H1 (cell line): ENCODE measurements around the gene PBX3. TPM values are rescaled to one million over a fixed set of nuclear protein-coding genes. Genes with fewer than 3 reads are reported as not detected.

Experiments
- CTCF ChIA-PET: fragments of 300-600 bp; sonication (Branson Sonifier 250); formaldehyde crosslinking; loops from one replicate; lab custom pipeline; 2021; ENCODE audit not compliant: partially characterized antibody; lab: Charles Lee
- POLR2A ChIA-PET: fragments of 300-600 bp; sonication (Branson Sonifier 250); formaldehyde crosslinking; loops from one replicate; lab custom pipeline; 2021; ENCODE audit warnings: inconsistent platforms; ENCODE audit not compliant: partially characterized antibody; lab: Charles Lee
- DNase-seq, 2 experiments: peaks; one replicate each; pipeline versions ENCODE4 v3.0.0 to v3.0.0-alpha.2; 2010 to 2022; ENCODE audit warnings: low spot score in 2 of 2, low read depth in 1 of 2, mixed read lengths in 1 of 2
- FAIRE-seq: peaks from 2 replicates; lab custom pipeline; 2011; peaks lifted over from hg19 to GRCh38; lab: Jason Lieb, UNC
- H2AFZ ChIP-seq: 2 replicates; pipeline ENCODE4 v1.8.1; 2012; ENCODE audit warnings: low read length, inconsistent platforms
- H2AK5ac ChIP-seq: 2 replicates; pipeline ENCODE4 v1.6.1; 2013; ENCODE audit warnings: low read depth, low read length
- H2BK120ac ChIP-seq: replicated peaks from 2 replicates; pipeline ENCODE3; 2013; ENCODE audit warnings: low read depth, low read length, inconsistent platforms
- H2BK12ac ChIP-seq: 2 replicates; pipeline ENCODE4 v1.6.1; 2013; ENCODE audit warnings: low read depth, low read length
- H2BK15ac ChIP-seq: 2 replicates; pipeline ENCODE4 v1.6.1; 2013; ENCODE audit warnings: low read length
- H2BK20ac ChIP-seq: 2 replicates; pipeline ENCODE4 v1.6.1; 2013; ENCODE audit warnings: low read length
- H2BK5ac ChIP-seq: 2 replicates; pipeline ENCODE4 v1.6.1; 2013; ENCODE audit warnings: low read depth, low read length
- H3K14ac ChIP-seq: 2 replicates; pipeline ENCODE4 v1.6.1; 2013; ENCODE audit warnings: inconsistent platforms; ENCODE audit not compliant: insufficient read length
- H3K18ac ChIP-seq: 2 replicates; pipeline ENCODE4 v1.6.1; 2013; ENCODE audit warnings: low read length; ENCODE audit errors: extremely low read depth
- H3K23ac ChIP-seq: 2 replicates; pipeline ENCODE4 v1.6.1; 2013; ENCODE audit warnings: inconsistent platforms; ENCODE audit not compliant: insufficient read length
- H3K23me2 ChIP-seq: 2 replicates; pipeline ENCODE4 v1.6.1; 2013; ENCODE audit warnings: low read depth, low read length
- H3K27ac ChIP-seq: 2 replicates; pipeline ENCODE4 v1.6.1; 2011; ENCODE audit warnings: low read depth, low read length, inconsistent platforms
- H3K27me3 ChIP-seq, 4 experiments: replicated peaks in 1 of 4; 1 replicate in 1 of 4; 2 replicates in 3 of 4; pipeline versions ENCODE4 v1.6.1 to v1.8.1; 2011 to 2013; ENCODE audit warnings: low read length in 3 of 4, mild to moderate bottlenecking in 3 of 4, inconsistent platforms in 2 of 4, mixed read lengths in 2 of 4, moderate library complexity in 1 of 4; ENCODE audit not compliant: control insufficient read depth in 3 of 4, insufficient read depth in 3 of 4; ENCODE audit errors: extremely low read depth in 1 of 4
- H3K36me3 ChIP-seq, 4 experiments: 2 replicates each; pipeline versions ENCODE4 v1.6.1 to v1.8.1; 2011 to 2013; ENCODE audit warnings: mild to moderate bottlenecking in 4 of 4, low read length in 3 of 4, moderate library complexity in 2 of 4, control low read depth in 1 of 4, inconsistent platforms in 1 of 4; ENCODE audit not compliant: insufficient read depth in 4 of 4, control insufficient read depth in 2 of 4
- H3K4ac ChIP-seq: replicated peaks from 2 replicates; pipeline ENCODE3; 2013; ENCODE audit warnings: low read length, low read depth, mixed read lengths, inconsistent platforms; ENCODE audit not compliant: insufficient read length
- H3K4me1 ChIP-seq, 4 experiments: replicated peaks in 1 of 4; 1 replicate in 1 of 4; 2 replicates in 3 of 4; pipeline versions ENCODE4 v1.6.1 to v1.8.1; 2011 to 2013; ENCODE audit warnings: low read length in 3 of 4, inconsistent platforms in 2 of 4, mixed read lengths in 1 of 4; ENCODE audit not compliant: insufficient read depth in 4 of 4, control insufficient read depth in 3 of 4
- H3K4me2 ChIP-seq, 2 experiments: 2 replicates each; pipeline versions ENCODE4 v1.6.1 to v1.8.1; 2011 to 2013; ENCODE audit warnings: low read depth in 2 of 2, low read length in 2 of 2, control low read depth in 1 of 2, inconsistent platforms in 1 of 2, mild to moderate bottlenecking in 1 of 2; ENCODE audit not compliant: insufficient read depth in 1 of 2
- H3K4me3 ChIP-seq, 4 experiments: fragments of 200-600, 300-600 bp in 1 of 4; sonication (generic), shearing (Covaris generic), sonication (Bioruptor Twin) in 1 of 4; 2 replicates each; pipeline versions ENCODE4 v1.5.1 to v1.8.1; 2011 to 2016; ENCODE audit warnings: low read length in 4 of 4, low read depth in 3 of 4, control low read depth in 2 of 4, inconsistent platforms in 2 of 4, mild to moderate bottlenecking in 2 of 4, mixed read lengths in 1 of 4, moderate library complexity in 1 of 4; ENCODE audit not compliant: insufficient read depth in 2 of 4; ENCODE audit errors: extremely low read depth in 1 of 4
- H3K56ac ChIP-seq: replicated peaks from 2 replicates; pipeline ENCODE3; 2013; ENCODE audit warnings: low read depth, mild to moderate bottlenecking, mixed read lengths, low read length, inconsistent platforms; ENCODE audit not compliant: insufficient read length
- H3K79me1 ChIP-seq: 2 replicates; pipeline ENCODE4 v1.6.1; 2013; ENCODE audit warnings: low read depth, low read length, control low read depth
- H3K79me2 ChIP-seq, 2 experiments: 2 replicates each; pipeline versions ENCODE4 v1.6.1 to v1.8.1; 2012 to 2013; ENCODE audit warnings: low read length in 2 of 2, mild to moderate bottlenecking in 2 of 2, inconsistent platforms in 1 of 2; ENCODE audit not compliant: insufficient read depth in 2 of 2, control insufficient read depth in 1 of 2
- H3K9ac ChIP-seq, 4 experiments: replicated peaks in 1 of 4; 1 replicate in 1 of 4; 2 replicates in 3 of 4; pipeline versions ENCODE4 v1.6.1 to v1.8.1; 2011 to 2013; ENCODE audit warnings: low read depth in 3 of 4, low read length in 3 of 4, control low read depth in 2 of 4, mild to moderate bottlenecking in 2 of 4, moderate library complexity in 2 of 4, inconsistent platforms in 1 of 4; ENCODE audit errors: extremely low read depth in 1 of 4
- H3K9me3 ChIP-seq, 2 experiments: 2 replicates each; pipeline versions ENCODE4 v1.6.1 to v1.8.1; 2012 to 2013; ENCODE audit warnings: mild to moderate bottlenecking in 2 of 2, moderate library complexity in 2 of 2, control low read depth in 1 of 2, inconsistent platforms in 1 of 2, low read depth in 1 of 2, low read length in 1 of 2, mixed read lengths in 1 of 2; ENCODE audit not compliant: insufficient read depth in 2 of 2
- H4K20me1 ChIP-seq, 2 experiments: replicated peaks in 1 of 2; 2 replicates each; pipeline versions ENCODE3 to v1.8.1; 2011 to 2013; ENCODE audit warnings: inconsistent platforms in 2 of 2, low read length in 2 of 2, mild to moderate bottlenecking in 1 of 2; ENCODE audit not compliant: insufficient read depth in 2 of 2, control insufficient read depth in 1 of 2
- H4K5ac ChIP-seq: 2 replicates; pipeline ENCODE4 v1.6.1; 2013; ENCODE audit warnings: low read length, low read depth, mixed read lengths, inconsistent platforms; ENCODE audit not compliant: insufficient read length
- H4K8ac ChIP-seq: 2 replicates; pipeline ENCODE4 v1.8.0; 2013; ENCODE audit warnings: mild to moderate bottlenecking, moderate library complexity, low read length, inconsistent platforms; ENCODE audit not compliant: insufficient read depth; ENCODE audit errors: extremely low read depth
- H4K91ac ChIP-seq: replicated peaks from 2 replicates; pipeline ENCODE3; 2013; ENCODE audit warnings: low read length, mixed read lengths, inconsistent platforms; ENCODE audit not compliant: insufficient read length
- CREB1 ChIP-seq: IDR thresholded peaks from 2 replicates; pipeline ENCODE4 v1.6.1; 2012; ENCODE audit warnings: inconsistent platforms
- HDAC2 ChIP-seq, 2 experiments: fragments of 300-600 bp in 1 of 2; sonication (generic) in 1 of 2; IDR thresholded peaks; 2 replicates each; pipeline ENCODE4 v1.6.1; 2011 to 2012; ENCODE audit warnings: low read depth in 2 of 2, low read length in 2 of 2, mild to moderate bottlenecking in 2 of 2, moderate library complexity in 2 of 2, borderline replicate concordance in 1 of 2, inconsistent platforms in 1 of 2
- WGBS, 2 experiments: shearing (Covaris generic) in 1 of 2; methylation state at CpG; one replicate each; pipeline versions ENCODE4 v1.1.6 to v1.1.7; 2013 to 2015; ENCODE audit warnings: low lambda C conversion rate in 2 of 2, mixed read lengths in 2 of 2, inconsistent platforms in 1 of 2, low coverage in 1 of 2, missing lambda C conversion rate in 1 of 2; ENCODE audit not compliant: insufficient replicate concordance in 2 of 2, insufficient coverage in 1 of 2, insufficient read length in 1 of 2; ENCODE audit errors: extremely low coverage in 1 of 2, missing lambda C conversion rate in 1 of 2; 5-methylcytosine and 5-hydroxymethylcytosine counted together
- polyA plus RNA-seq, 7 experiments: library from polyadenylated mRNA; depleted of rRNA in 3 of 7; stranded (reverse) in 5 of 7; unstranded in 2 of 7; fragments of >200 nt in 5 of 7; fragments of 200-250 nt in 2 of 7; gene quantifications; 1 replicate in 5 of 7; 2 replicates in 1 of 7; 4 replicates in 1 of 7; pipeline versions ENCODE4 v1.2.1 to v1.2.3, GENCODE V29; 2011 to 2013; ENCODE audit warnings: missing spikeins in 2 of 7, mixed read lengths in 2 of 7
- total RNA-seq: library from RNA; stranded (reverse); fragmentation: NEBNext Ultra II Directional; extraction: Animal tissue kit (Norgen Biotek cat#: 25700); gene quantifications from 2 replicates; pipeline ENCODE4 v1.2.1, GENCODE V29; 2021

Gene PBX3
- total and polyA plus RNA-seq, 2 of the 8 experiments (the other 6 are each of a cell fraction or from before 2014, with no cell fraction given) = 22.7 to 44.3 TPM

- WGBS, 2 experiments = 86% methylated on average over 4 of the region's 4 CpGs; no CpG with 5 or more reads in 1 of the 2 experiments
- no peak overlapping the region for H2BK120ac ChIP-seq
- H3K36me3 ChIP-seq = no peaks in the 10 kb centered on the region; a peak in 2 of 8 replicates
- FAIRE-seq (no peak), DNase-seq (no peak)
- ChIA-PET POLR2A (no interaction called here), CTCF (interaction anchor here (0.6 kb wide), 1 partner anchor 282 kb away, joined by 6 read pairs; no protein-coding TSS in a partner anchor)
- H2BK12ac ChIP-seq = no peak overlapping the region
- H3K9ac ChIP-seq = no peak overlapping the region
- no peak overlapping the region for H3K4me2 ChIP-seq
- H3K23me2 ChIP-seq = no peaks in the 10 kb centered on the region; the same call in 1 of the 2 replicates
- H3K79me1 ChIP-seq = 0 out of 2 replicates have a peak, but pooled peaks cover 2% of the 10 kb centered on the region
- no peak overlapping the region for H3K56ac ChIP-seq
- H3K27ac ChIP-seq = no peak overlapping the region
- no peak overlapping the region for H3K4ac ChIP-seq
- no peak overlapping the region for H2BK15ac ChIP-seq
- H3K23ac ChIP-seq = no peak overlapping the region
- H4K91ac ChIP-seq = no peak overlapping the region
- peaks cover 0 to 4% of the 10 kb centered on the region in 2 experiments for H4K20me1 ChIP-seq
- no peak overlapping the region for H2AFZ ChIP-seq
- H3K18ac ChIP-seq = no peak overlapping the region
- H2AK5ac ChIP-seq = no peak overlapping the region
- peaks cover 0 to 3% (median 2%) of the 10 kb centered on the region in 4 experiments; a peak in 3 of 7 replicates for H3K4me1 ChIP-seq
- no peak overlapping the region for H3K4me3 ChIP-seq
- H3K79me2 ChIP-seq = peaks cover 0 to 83% of the 10 kb centered on the region in 2 experiments; a peak in 2 of 4 replicates
- H3K14ac ChIP-seq = no peak overlapping the region
- H3K27me3 ChIP-seq = no peaks in the 10 kb centered on the region
- H2BK20ac ChIP-seq = no peak overlapping the region
- H4K5ac ChIP-seq = no peak overlapping the region
- no peak overlapping the region for H4K8ac ChIP-seq
- no peak for TF ChIP-seq CREB1
- no peak for TF ChIP-seq HDAC2 (IDR thresholded peaks at IDR 0.05; ENCODE audit: borderline replicate concordance in 1 of 2, low read depth in 2 of 2, low read length in 2 of 2)
- no peak overlapping the region for H2BK5ac ChIP-seq
- H3K9me3 ChIP-seq = no peaks in the 10 kb centered on the region
Observed at GRCh38 chr9:125774106-125774505, 26.9 kb downstream of the PBX3 start.
